HEK293 (cell line): ENCODE measurements around the gene DDX41.

Experiments used
- BCL11B ChIP-seq: fragments of 450-650 bp; formaldehyde crosslinking; IDR thresholded peaks from 2 replicates; pipeline ENCODE4 v1.5.1; 2016; ENCODE audit warnings: low read depth, missing biosample characterization, missing genetic modification characterization
- EGR2 ChIP-seq: fragments of 450-650 bp; formaldehyde crosslinking; IDR thresholded peaks from 2 replicates; pipeline ENCODE4 v1.5.1; 2016; ENCODE audit warnings: low read depth, missing biosample characterization, missing genetic modification characterization
- GLIS2 ChIP-seq: fragments of 450-650 bp; formaldehyde crosslinking; IDR thresholded peaks from 2 replicates; pipeline ENCODE4 v1.5.1; 2016; ENCODE audit warnings: missing biosample characterization, missing genetic modification characterization
- REPIN1 ChIP-seq: fragments of 450-650 bp; formaldehyde crosslinking; IDR thresholded peaks from 2 replicates; pipeline ENCODE4 v1.5.1; 2017; ENCODE audit warnings: missing biosample characterization, missing genetic modification characterization, low read depth
- ZBTB17 ChIP-seq: fragments of 450-650 bp; formaldehyde crosslinking; IDR thresholded peaks from 2 replicates; pipeline ENCODE4 v1.5.1; 2016; ENCODE audit warnings: missing biosample characterization, missing genetic modification characterization
- ZNF169 ChIP-seq: fragments of 450-650 bp; formaldehyde crosslinking; IDR thresholded peaks from 2 replicates; pipeline ENCODE4 v1.5.1; 2016; ENCODE audit warnings: missing biosample characterization, missing genetic modification characterization
- ZNF211 ChIP-seq: fragments of 450-650 bp; formaldehyde crosslinking; IDR thresholded peaks from 2 replicates; pipeline ENCODE4 v1.5.1; 2016; ENCODE audit warnings: low read depth, missing biosample characterization, missing genetic modification characterization
- ZNF266 ChIP-seq: fragments of 450-650 bp; formaldehyde crosslinking; IDR thresholded peaks from 2 replicates; pipeline ENCODE4 v1.5.1; 2016; ENCODE audit warnings: missing biosample characterization, missing genetic modification characterization, low read depth
- ZNF274 ChIP-seq, 2 experiments: fragments of 200-500 bp in 1 of 2; fragments of 450-650 bp in 1 of 2; sonication (Bioruptor generic) in 1 of 2; formaldehyde crosslinking in 1 of 2; IDR thresholded peaks; 2 replicates each; pipeline versions ENCODE4 v1.5.1 to v1.6.1; 2014 to 2016; ENCODE audit warnings: borderline replicate concordance in 1 of 2, inconsistent platforms in 1 of 2, low read length in 1 of 2, missing biosample characterization in 1 of 2, missing genetic modification characterization in 1 of 2
- ZNF433 ChIP-seq: fragments of 450-650 bp; formaldehyde crosslinking; IDR thresholded peaks from 2 replicates; pipeline ENCODE4 v1.5.1; 2016; ENCODE audit warnings: missing biosample characterization, missing genetic modification characterization, low read depth
- ZNF510 ChIP-seq: fragments of 450-650 bp; formaldehyde crosslinking; IDR thresholded peaks from 2 replicates; pipeline ENCODE4 v1.5.1; 2018; ENCODE audit warnings: mild to moderate bottlenecking, missing genetic modification characterization, missing biosample characterization; ENCODE audit not compliant: insufficient replicate concordance
- ZNF624 ChIP-seq: fragments of 450-650 bp; formaldehyde crosslinking; IDR thresholded peaks from 2 replicates; pipeline ENCODE4 v1.5.1; 2017; ENCODE audit warnings: missing biosample characterization, missing genetic modification characterization
- ZNF664 ChIP-seq: fragments of 450-650 bp; formaldehyde crosslinking; IDR thresholded peaks from 2 replicates; pipeline ENCODE4 v1.5.1; 2016; ENCODE audit warnings: missing biosample characterization, missing genetic modification characterization
- ZNF830 ChIP-seq: fragments of 450-650 bp; IDR thresholded peaks from 2 replicates; pipeline ENCODE4 v1.5.0; 2018; ENCODE audit warnings: missing biosample characterization, missing genetic modification characterization, low read depth, mild to moderate bottlenecking, moderate library complexity
- TF ChIP-seq, protein P1 (sequence below): fragments of 450-650 bp; formaldehyde crosslinking; IDR thresholded peaks from 2 replicates; pipeline ENCODE4 v1.5.1; 2016; ENCODE audit warnings: missing biosample characterization, missing genetic modification characterization
- TF ChIP-seq, protein P2 (sequence below): fragments of 450-650 bp; formaldehyde crosslinking; IDR thresholded peaks from 2 replicates; pipeline ENCODE4 v1.5.1; 2016; ENCODE audit warnings: missing biosample characterization, missing genetic modification characterization, borderline replicate concordance
- TF ChIP-seq, protein P3 (sequence below): fragments of 450-650 bp; formaldehyde crosslinking; IDR thresholded peaks from 2 replicates; pipeline ENCODE4 v1.5.1; 2016; ENCODE audit warnings: missing biosample characterization, missing genetic modification characterization
- TF ChIP-seq, protein P4 (sequence below): IDR thresholded peaks from 2 replicates; pipeline ENCODE4 v1.6.1; 2011; ENCODE audit warnings: mild to moderate bottlenecking, low read depth, low read length, borderline replicate concordance
- TF ChIP-seq, protein P5 (sequence below): fragments of 450-650 bp; formaldehyde crosslinking; IDR thresholded peaks from 2 replicates; pipeline ENCODE4 v1.5.1; 2017; ENCODE audit warnings: missing biosample characterization, missing genetic modification characterization
- TF ChIP-seq, protein P6 (sequence below): fragments of 450-650 bp; formaldehyde crosslinking; IDR thresholded peaks from 2 replicates; pipeline ENCODE4 v1.5.1; 2016; ENCODE audit warnings: missing biosample characterization, missing genetic modification characterization
- TF ChIP-seq, protein P7 (sequence below): fragments of 450-650 bp; formaldehyde crosslinking; IDR thresholded peaks from 2 replicates; pipeline ENCODE4 v1.5.1; 2016; ENCODE audit warnings: missing biosample characterization, missing genetic modification characterization

Gene DDX41

DNA sequence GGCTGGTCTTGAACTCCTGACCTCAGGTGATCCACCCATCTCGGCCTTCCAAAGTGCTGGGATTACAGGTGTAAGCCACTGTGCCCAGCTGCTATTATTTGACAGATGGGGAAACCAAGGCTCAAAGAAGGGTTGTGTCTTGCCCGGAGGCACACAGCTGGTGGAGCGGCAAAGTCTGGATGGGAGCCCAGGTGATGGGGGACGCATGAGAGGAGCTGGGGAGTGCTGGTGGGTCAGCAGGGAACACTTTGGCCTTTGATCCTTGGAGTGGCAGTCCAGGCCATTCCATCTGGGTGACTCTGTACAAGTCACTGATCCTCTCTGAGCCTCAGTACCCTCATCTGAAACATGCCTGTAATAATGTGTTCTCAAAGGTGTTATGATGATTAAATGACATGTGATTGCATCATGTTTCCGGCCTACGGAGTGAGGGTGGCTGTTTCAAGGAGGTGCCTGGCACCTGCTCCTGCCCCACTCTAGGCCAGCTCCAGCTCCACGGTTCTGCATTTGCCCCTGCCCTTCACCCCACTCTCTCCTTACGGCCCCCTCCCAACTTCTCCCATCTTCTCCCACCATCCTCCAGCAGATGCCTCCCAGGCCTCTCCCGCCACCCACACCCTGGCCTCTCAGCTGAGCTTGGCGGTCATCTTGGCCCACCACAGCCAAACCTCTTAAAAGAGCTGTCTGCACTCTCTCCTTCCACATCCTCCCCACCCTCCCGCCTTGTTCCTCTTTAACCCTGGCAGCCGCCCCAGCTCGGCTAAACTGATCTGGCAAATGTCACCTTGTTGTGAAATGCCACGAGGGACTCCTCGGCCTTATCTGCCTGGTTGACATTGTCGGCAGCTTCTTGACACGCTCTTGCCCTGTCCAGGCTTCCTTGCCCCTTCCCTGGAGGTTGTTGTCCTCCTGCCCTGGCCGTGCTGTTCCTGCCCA is 37.8 kb downstream of the DDX41 start (continued):
- TF ChIP-seq, protein P1, sequence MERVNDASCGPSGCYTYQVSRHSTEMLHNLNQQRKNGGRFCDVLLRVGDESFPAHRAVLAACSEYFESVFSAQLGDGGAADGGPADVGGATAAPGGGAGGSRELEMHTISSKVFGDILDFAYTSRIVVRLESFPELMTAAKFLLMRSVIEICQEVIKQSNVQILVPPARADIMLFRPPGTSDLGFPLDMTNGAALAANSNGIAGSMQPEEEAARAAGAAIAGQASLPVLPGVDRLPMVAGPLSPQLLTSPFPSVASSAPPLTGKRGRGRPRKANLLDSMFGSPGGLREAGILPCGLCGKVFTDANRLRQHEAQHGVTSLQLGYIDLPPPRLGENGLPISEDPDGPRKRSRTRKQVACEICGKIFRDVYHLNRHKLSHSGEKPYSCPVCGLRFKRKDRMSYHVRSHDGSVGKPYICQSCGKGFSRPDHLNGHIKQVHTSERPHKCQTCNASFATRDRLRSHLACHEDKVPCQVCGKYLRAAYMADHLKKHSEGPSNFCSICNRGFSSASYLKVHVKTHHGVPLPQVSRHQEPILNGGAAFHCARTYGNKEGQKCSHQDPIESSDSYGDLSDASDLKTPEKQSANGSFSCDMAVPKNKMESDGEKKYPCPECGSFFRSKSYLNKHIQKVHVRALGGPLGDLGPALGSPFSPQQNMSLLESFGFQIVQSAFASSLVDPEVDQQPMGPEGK: peak; percentile 71
- TF ChIP-seq GLIS2 (0 out of 2 replicates have a peak, but pooled peaks have one; percentile 19), ZNF169 (tag by site-specific recombination) (no peak), ZNF510 (tag by site-specific recombination) (no peak), ZNF624 (tag by site-specific recombination) (no peak), ZNF211 (tag by site-specific recombination) (no peak), ZNF433 (tag by site-specific recombination) (no peak), EGR2 (tag by site-specific recombination) (peak; percentile 82), ZNF830 (tag by site-specific recombination) (no peak), ZBTB17 (tag by site-specific recombination) (peak; percentile 55), ZNF664 (no peak), ZNF266 (tag by site-specific recombination) (no peak), ZNF274 (IDR thresholded peaks at IDR 0.05; ENCODE audit: low read length) (no peak), ZNF274 (tag by site-specific recombination; IDR thresholded peaks at IDR 0.05; ENCODE audit: borderline replicate concordance) (no peak), BCL11B (no peak), REPIN1 (tag by site-specific recombination) (no peak)
- TF ChIP-seq, protein P2, sequence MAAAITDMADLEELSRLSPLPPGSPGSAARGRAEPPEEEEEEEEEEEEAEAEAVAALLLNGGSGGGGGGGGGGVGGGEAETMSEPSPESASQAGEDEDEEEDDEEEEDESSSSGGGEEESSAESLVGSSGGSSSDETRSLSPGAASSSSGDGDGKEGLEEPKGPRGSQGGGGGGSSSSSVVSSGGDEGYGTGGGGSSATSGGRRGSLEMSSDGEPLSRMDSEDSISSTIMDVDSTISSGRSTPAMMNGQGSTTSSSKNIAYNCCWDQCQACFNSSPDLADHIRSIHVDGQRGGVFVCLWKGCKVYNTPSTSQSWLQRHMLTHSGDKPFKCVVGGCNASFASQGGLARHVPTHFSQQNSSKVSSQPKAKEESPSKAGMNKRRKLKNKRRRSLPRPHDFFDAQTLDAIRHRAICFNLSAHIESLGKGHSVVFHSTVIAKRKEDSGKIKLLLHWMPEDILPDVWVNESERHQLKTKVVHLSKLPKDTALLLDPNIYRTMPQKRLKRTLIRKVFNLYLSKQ: no peak
- TF ChIP-seq, protein P3, sequence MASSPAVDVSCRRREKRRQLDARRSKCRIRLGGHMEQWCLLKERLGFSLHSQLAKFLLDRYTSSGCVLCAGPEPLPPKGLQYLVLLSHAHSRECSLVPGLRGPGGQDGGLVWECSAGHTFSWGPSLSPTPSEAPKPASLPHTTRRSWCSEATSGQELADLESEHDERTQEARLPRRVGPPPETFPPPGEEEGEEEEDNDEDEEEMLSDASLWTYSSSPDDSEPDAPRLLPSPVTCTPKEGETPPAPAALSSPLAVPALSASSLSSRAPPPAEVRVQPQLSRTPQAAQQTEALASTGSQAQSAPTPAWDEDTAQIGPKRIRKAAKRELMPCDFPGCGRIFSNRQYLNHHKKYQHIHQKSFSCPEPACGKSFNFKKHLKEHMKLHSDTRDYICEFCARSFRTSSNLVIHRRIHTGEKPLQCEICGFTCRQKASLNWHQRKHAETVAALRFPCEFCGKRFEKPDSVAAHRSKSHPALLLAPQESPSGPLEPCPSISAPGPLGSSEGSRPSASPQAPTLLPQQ (tag by site-specific recombination): peak; percentile 30; the same call in 1 of the 2 replicates
- TF ChIP-seq, protein P4, sequence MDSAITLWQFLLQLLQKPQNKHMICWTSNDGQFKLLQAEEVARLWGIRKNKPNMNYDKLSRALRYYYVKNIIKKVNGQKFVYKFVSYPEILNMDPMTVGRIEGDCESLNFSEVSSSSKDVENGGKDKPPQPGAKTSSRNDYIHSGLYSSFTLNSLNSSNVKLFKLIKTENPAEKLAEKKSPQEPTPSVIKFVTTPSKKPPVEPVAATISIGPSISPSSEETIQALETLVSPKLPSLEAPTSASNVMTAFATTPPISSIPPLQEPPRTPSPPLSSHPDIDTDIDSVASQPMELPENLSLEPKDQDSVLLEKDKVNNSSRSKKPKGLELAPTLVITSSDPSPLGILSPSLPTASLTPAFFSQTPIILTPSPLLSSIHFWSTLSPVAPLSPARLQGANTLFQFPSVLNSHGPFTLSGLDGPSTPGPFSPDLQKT: no peak
- TF ChIP-seq, protein P5, sequence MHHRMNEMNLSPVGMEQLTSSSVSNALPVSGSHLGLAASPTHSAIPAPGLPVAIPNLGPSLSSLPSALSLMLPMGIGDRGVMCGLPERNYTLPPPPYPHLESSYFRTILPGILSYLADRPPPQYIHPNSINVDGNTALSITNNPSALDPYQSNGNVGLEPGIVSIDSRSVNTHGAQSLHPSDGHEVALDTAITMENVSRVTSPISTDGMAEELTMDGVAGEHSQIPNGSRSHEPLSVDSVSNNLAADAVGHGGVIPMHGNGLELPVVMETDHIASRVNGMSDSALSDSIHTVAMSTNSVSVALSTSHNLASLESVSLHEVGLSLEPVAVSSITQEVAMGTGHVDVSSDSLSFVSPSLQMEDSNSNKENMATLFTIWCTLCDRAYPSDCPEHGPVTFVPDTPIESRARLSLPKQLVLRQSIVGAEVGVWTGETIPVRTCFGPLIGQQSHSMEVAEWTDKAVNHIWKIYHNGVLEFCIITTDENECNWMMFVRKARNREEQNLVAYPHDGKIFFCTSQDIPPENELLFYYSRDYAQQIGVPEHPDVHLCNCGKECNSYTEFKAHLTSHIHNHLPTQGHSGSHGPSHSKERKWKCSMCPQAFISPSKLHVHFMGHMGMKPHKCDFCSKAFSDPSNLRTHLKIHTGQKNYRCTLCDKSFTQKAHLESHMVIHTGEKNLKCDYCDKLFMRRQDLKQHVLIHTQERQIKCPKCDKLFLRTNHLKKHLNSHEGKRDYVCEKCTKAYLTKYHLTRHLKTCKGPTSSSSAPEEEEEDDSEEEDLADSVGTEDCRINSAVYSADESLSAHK (tag by site-specific recombination): peak; percentile 94
- TF ChIP-seq, protein P6, sequence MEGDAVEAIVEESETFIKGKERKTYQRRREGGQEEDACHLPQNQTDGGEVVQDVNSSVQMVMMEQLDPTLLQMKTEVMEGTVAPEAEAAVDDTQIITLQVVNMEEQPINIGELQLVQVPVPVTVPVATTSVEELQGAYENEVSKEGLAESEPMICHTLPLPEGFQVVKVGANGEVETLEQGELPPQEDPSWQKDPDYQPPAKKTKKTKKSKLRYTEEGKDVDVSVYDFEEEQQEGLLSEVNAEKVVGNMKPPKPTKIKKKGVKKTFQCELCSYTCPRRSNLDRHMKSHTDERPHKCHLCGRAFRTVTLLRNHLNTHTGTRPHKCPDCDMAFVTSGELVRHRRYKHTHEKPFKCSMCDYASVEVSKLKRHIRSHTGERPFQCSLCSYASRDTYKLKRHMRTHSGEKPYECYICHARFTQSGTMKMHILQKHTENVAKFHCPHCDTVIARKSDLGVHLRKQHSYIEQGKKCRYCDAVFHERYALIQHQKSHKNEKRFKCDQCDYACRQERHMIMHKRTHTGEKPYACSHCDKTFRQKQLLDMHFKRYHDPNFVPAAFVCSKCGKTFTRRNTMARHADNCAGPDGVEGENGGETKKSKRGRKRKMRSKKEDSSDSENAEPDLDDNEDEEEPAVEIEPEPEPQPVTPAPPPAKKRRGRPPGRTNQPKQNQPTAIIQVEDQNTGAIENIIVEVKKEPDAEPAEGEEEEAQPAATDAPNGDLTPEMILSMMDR (tag by site-specific recombination): no peak
- TF ChIP-seq, protein P7, sequence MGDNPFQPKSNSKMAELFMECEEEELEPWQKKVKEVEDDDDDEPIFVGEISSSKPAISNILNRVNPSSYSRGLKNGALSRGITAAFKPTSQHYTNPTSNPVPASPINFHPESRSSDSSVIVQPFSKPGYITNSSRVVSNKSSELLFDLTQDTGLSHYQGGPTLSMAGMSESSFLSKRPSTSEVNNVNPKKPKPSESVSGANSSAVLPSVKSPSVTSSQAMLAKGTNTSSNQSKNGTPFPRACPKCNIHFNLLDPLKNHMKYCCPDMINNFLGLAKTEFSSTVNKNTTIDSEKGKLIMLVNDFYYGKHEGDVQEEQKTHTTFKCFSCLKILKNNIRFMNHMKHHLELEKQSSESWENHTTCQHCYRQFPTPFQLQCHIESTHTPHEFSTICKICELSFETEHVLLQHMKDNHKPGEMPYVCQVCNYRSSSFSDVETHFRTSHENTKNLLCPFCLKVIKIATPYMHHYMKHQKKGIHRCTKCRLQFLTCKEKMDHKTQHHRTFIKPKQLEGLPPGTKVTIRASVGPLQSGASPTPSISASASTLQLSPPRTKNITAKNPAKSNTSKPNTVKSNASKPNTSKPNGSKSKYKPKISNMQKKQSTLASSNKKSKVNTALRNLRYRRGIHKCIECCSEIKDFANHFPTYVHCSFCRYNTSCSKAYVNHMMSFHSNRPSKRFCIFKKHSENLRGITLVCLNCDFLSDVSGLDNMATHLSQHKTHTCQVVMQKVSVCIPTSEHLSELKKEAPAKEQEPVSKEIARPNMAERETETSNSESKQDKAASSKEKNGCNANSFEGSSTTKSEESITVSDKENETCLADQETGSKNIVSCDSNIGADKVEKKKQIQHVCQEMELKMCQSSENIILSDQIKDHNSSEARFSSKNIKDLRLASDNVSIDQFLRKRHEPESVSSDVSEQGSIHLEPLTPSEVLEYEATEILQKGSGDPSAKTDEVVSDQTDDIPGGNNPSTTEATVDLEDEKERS (tag by site-specific recombination): no peak
